ENCODE measurements around the gene RPA1. TPM values are rescaled to one million over a fixed set of nuclear protein-coding genes. Genes with fewer than 3 reads are reported as not detected.

Gene RPA1
- total RNA-seq, 2 experiments from 2014 or later = 38.6 to 38.7 TPM

GRCh38 chr17:1783834-1784611 lies 45.8 kb upstream of the RPA1 start:
- Mint-ChIP-seq H3K36me3 (ENCODE audit: low read depth) (peaks cover 71% of the 10 kb centered on the region), H3K4me1 (ENCODE audit: low read depth) (peaks cover 10% of the 10 kb centered on the region), H3K9me3 (no peaks in the 10 kb centered on the region), H3K4me3 (no peak overlapping the region), H3K27ac (peak overlapping the region; percentile 76), H3K27me3 (no peaks in the 10 kb centered on the region)
- ATAC-seq (ENCODE audit: poor library complexity) = peak; percentile 68
- no peaks in the 10 kb centered on the region for H3K9me3 ChIP-seq (ENCODE audit: control insufficient read depth in 1 of 2, insufficient read depth in 1 of 2, low read length in 2 of 2)
- TF ChIP-seq CTCF (IDR thresholded peaks at IDR 0.05) = peak; percentile 53
- H3K4me1 ChIP-seq (ENCODE audit: insufficient read depth, low read length) = peaks cover 10% of the 10 kb centered on the region
- intact Hi-C loops (cut with DNase I, micrococcal nuclease) = loop anchor here (1.0 to 5.0 kb wide), 3 partner anchors 62 to 115 kb away; partner anchors contain the start of gene WDR81 (in 1 of the 2)
- ChIA-PET CTCF (interaction anchor here (0.6 to 1.9 kb wide), 5 partner anchors 19 to 135 kb away, joined by 3 to 11 read pairs (median 4); no protein-coding TSS in a partner anchor), POLR2A (interaction anchor here (0.5 to 3.5 kb wide), 11 partner anchors 10 to 335 kb away, joined by 3 to 33 read pairs (median 5); partner anchors contain the start of gene SERPINF1)
- no peak overlapping the region for H3K4me3 ChIP-seq (ENCODE audit: low read length)
- peaks cover 58% of the 10 kb centered on the region for H3K36me3 ChIP-seq (ENCODE audit: insufficient read depth, low read length)
- peak in 3 of 14 experiments; percentile 31 to 65 (median 54) for DNase-seq
- H3K27ac ChIP-seq (ENCODE audit: low read depth in 1 of 2, low read length in 2 of 2) = no peak overlapping the region
- no peaks in the 10 kb centered on the region for H3K27me3 ChIP-seq (ENCODE audit: control insufficient read depth in 1 of 2, insufficient read depth in 2 of 2, low read length in 2 of 2)

GRCh38 chr17:1785930-1786329 lies 43.9 kb upstream of the RPA1 start:
- POLR2A ChIA-PET = no interaction called here
- no peak for ATAC-seq (ENCODE audit: poor library complexity)
- no peaks in the 10 kb centered on the region for H3K9me3 ChIP-seq (ENCODE audit: control insufficient read depth in 1 of 2, insufficient read depth in 1 of 2, low read length in 2 of 2)
- Mint-ChIP-seq H3K4me3 (no peak overlapping the region), H3K27ac (no peak overlapping the region), H3K36me3 (ENCODE audit: low read depth) (peaks cover 64% of the 10 kb centered on the region), H3K27me3 (no peaks in the 10 kb centered on the region), H3K9me3 (no peaks in the 10 kb centered on the region), H3K4me1 (ENCODE audit: low read depth) (peaks cover 10% of the 10 kb centered on the region)
- H3K4me3 ChIP-seq (ENCODE audit: low read length) = no peak overlapping the region
- peaks cover 10% of the 10 kb centered on the region for H3K4me1 ChIP-seq (ENCODE audit: insufficient read depth, low read length)
- intact Hi-C loops (cut with DNase I, micrococcal nuclease) = no loop called here
- no peak for DNase-seq
- CTCF ChIA-PET = interaction anchor here (1.0 kb wide), 1 partner anchor 65 kb away, joined by 4 read pairs; no protein-coding TSS in a partner anchor
- peaks cover 56% of the 10 kb centered on the region for H3K36me3 ChIP-seq (ENCODE audit: insufficient read depth, low read length)
- no peak overlapping the region for H3K27ac ChIP-seq (ENCODE audit: low read depth in 1 of 2, low read length in 2 of 2)
- TF ChIP-seq CTCF (IDR thresholded peaks at IDR 0.05) = no peak
- no peaks in the 10 kb centered on the region for H3K27me3 ChIP-seq (ENCODE audit: control insufficient read depth in 1 of 2, insufficient read depth in 2 of 2, low read length in 2 of 2)

GRCh38 chr17:1786708-1787107 lies 43.1 kb upstream of the RPA1 start:
- no peak for TF ChIP-seq CTCF (IDR thresholded peaks at IDR 0.05)
- DNase-seq (no peak), ATAC-seq (ENCODE audit: poor library complexity) (no peak)
- Mint-ChIP-seq H3K27me3 (no peaks in the 10 kb centered on the region), H3K27ac (no peak overlapping the region), H3K9me3 (no peaks in the 10 kb centered on the region), H3K4me3 (no peak overlapping the region), H3K36me3 (ENCODE audit: low read depth) (peaks cover 62% of the 10 kb centered on the region), H3K4me1 (ENCODE audit: low read depth) (peaks cover 10% of the 10 kb centered on the region)
- H3K36me3 ChIP-seq (ENCODE audit: insufficient read depth, low read length) = peaks cover 49% of the 10 kb centered on the region
- no peak overlapping the region for H3K4me3 ChIP-seq (ENCODE audit: low read length)
- ChIA-PET POLR2A (interaction anchor here (1.2 kb wide), 1 partner anchor 70 kb away, joined by 3 read pairs; no protein-coding TSS in a partner anchor), CTCF (no interaction called here)
- H3K9me3 ChIP-seq (ENCODE audit: control insufficient read depth in 1 of 2, insufficient read depth in 1 of 2, low read length in 2 of 2) = no peaks in the 10 kb centered on the region
- no peak overlapping the region for H3K27ac ChIP-seq (ENCODE audit: low read depth in 1 of 2, low read length in 2 of 2)
- H3K4me1 ChIP-seq (ENCODE audit: insufficient read depth, low read length) = peaks cover 10% of the 10 kb centered on the region
- H3K27me3 ChIP-seq (ENCODE audit: control insufficient read depth in 1 of 2, insufficient read depth in 2 of 2, low read length in 2 of 2) = no peaks in the 10 kb centered on the region
- intact Hi-C loops (cut with DNase I, micrococcal nuclease) = no loop called here

Measured in CD4-positive, alpha-beta T cell (primary cell).